HS-5 (cell line): ENCODE results near the gene MFSD11.
A peak's percentile ranks its signal among the peaks of the same experiment; 100 is the strongest.
"Not testable (repeated sequence)": the region's sequence is repeated elsewhere in the genome, so short reads cannot be mapped to it uniquely, and the experiment has no call there.

ENCODE experiments used
- DNase-seq: peaks from one replicate; pipeline ENCODE4 v3.0.0-alpha.2; 2012; ENCODE audit warnings: low read depth

The MFSD11 gene

GRCh38 chr17:76726776-76727718, 10.9 kb upstream of the MFSD11 start, which contains the start of gene METTL23:
TSS of gene METTL23 (plus strand) at chr17:76726839. CDS start at chr17:76729711, 2,872 bp downstream.
- no peak for DNase-seq

GRCh38 chr17:76727745-76728456, 10.0 kb upstream of the MFSD11 start:
- no peak for DNase-seq

- DNase-seq: not testable (repeated sequence)
Measured at GRCh38 chr17:76731800-76732733, 5.9 kb upstream of the MFSD11 start.

GRCh38 chr17:76732734-76733617, 4.9 kb upstream of the MFSD11 start:
- no peak for DNase-seq

- no peak for DNase-seq
Measured at GRCh38 chr17:76733618-76733957, 4.3 kb upstream of the MFSD11 start.

GRCh38 chr17:76734080-76734840, 3.7 kb upstream of the MFSD11 start:
- no peak for DNase-seq

- no peak for DNase-seq
Measured at GRCh38 chr17:76735006-76735405, 2.9 kb upstream of the MFSD11 start.

- no peak for DNase-seq
Measured at GRCh38 chr17:76735586-76736348, 2.2 kb upstream of the MFSD11 start.

GRCh38 chr17:76736349-76737081, 1.4 kb upstream of the MFSD11 start:
- DNase-seq: no peak

GRCh38 chr17:76737082-76737675, 740 bp upstream of the MFSD11 start, which contains the start of gene SRSF2:
TSS of gene SRSF2 (minus strand) at chr17:76737331. CDS start at chr17:76737160, 171 bp downstream.
- DNase-seq: peak; percentile 92

- no peak for DNase-seq
Measured at GRCh38 chr17:76738468-76738850, 540 bp downstream of the MFSD11 start.

GRCh38 chr17:76739568-76740115, 1.7 kb downstream of the MFSD11 start:
- DNase-seq: not testable (repeated sequence)

GRCh38 chr17:76740329-76741118, 2.6 kb downstream of the MFSD11 start:
- DNase-seq: no peak

- no peak for DNase-seq
Measured at GRCh38 chr17:76742958-76743357, 5.0 kb downstream of the MFSD11 start.

GRCh38 chr17:76744747-76745146, 6.8 kb downstream of the MFSD11 start:
- no peak for DNase-seq

- DNase-seq: not testable (repeated sequence)
Measured at GRCh38 chr17:76745785-76746184, 7.9 kb downstream of the MFSD11 start.
